ENCODE measurements around the gene PHIP. TPM values are rescaled to one million over a fixed set of nuclear protein-coding genes. Genes with fewer than 3 reads are reported as not detected.

PHIP gene
- total and polyA plus RNA-seq, 2 of the 8 experiments (the other 6 are each of a cell fraction or from before 2014, with no cell fraction given): 7.3 to 56.2 TPM

- TF ChIP-seq CHD7 (IDR thresholded peaks at IDR 0.05; ENCODE audit: insufficient replicate concordance, low read length) (no peak), ZNF274 (IDR thresholded peaks at IDR 0.05; ENCODE audit: borderline replicate concordance, extremely low read depth, low read length) (no peak), EZH2 (IDR thresholded peaks at IDR 0.05; ENCODE audit: low read depth, low read length, severe bottlenecking) (no peak), E2F6 (IDR thresholded peaks at IDR 0.05) (no peak), KDM5A (IDR thresholded peaks at IDR 0.05; ENCODE audit: low read length) (no peak), EP300 (IDR thresholded peaks at IDR 0.05; ENCODE audit: borderline replicate concordance in 1 of 2, low read depth in 2 of 2, low read length in 2 of 2) (no peak), ATF2 (IDR thresholded peaks at IDR 0.05; ENCODE audit: low read length) (no peak), POLR2A (IDR thresholded peaks at IDR 0.05; ENCODE audit: control extremely low read depth in 1 of 2, low read depth in 2 of 2, low read length in 2 of 2) (no peak), CBX8 (IDR thresholded peaks at IDR 0.05; ENCODE audit: borderline replicate concordance, low read depth, low read length) (no peak)
Observed at GRCh38 chr6:78947529-78947928, 130.5 kb downstream of the PHIP start (continued).

Measured in H1 (cell line).